Activated CD8-positive, alpha-beta T cell treated with anti-CD3 and anti-CD28 coated beads for 36 hours (primary cell): ENCODE results near the gene TXK. TPM values are rescaled to one million over a fixed set of nuclear protein-coding genes. Genes with fewer than 3 reads are reported as not detected.

Experiments
- ATAC-seq: fragments of 200-7000 bp; cut with Tn5 transposase; one replicate; pipeline ENCODE4 v1.10.0; 2021; ENCODE audit warnings: mild to moderate bottlenecking, moderate library complexity
- CTCF ChIA-PET: fragments of 350-600 bp; sonication (Branson Sonifier 250); formaldehyde crosslinking; loops from one replicate; lab custom pipeline; 2021; ENCODE audit warnings: antibody characterized with exemption; lab: Charles Lee
- POLR2A ChIA-PET: fragments of 350-600 bp; sonication (Branson Sonifier 250); formaldehyde crosslinking; loops from one replicate; lab custom pipeline; 2021; ENCODE audit warnings: antibody characterized with exemption; lab: Charles Lee
- DNase-seq: peaks from one replicate; pipeline ENCODE4 v3.0.0-alpha.2; 2020
- H3K27ac Mint-ChIP-seq: one replicate; pipeline ENCODE4 v1.8.0; 2021; ENCODE audit warnings: mild to moderate bottlenecking, mixed read lengths
- H3K27me3 Mint-ChIP-seq: one replicate; pipeline ENCODE4 v1.8.0; 2021; ENCODE audit warnings: mixed read lengths
- H3K36me3 Mint-ChIP-seq: one replicate; pipeline ENCODE4 v1.8.0; 2021; ENCODE audit warnings: low read depth, mixed read lengths
- H3K4me1 Mint-ChIP-seq: one replicate; pipeline ENCODE4 v1.8.0; 2021; ENCODE audit warnings: low read depth, mixed read lengths
- H3K4me3 Mint-ChIP-seq: one replicate; pipeline ENCODE4 v1.8.0; 2021; ENCODE audit warnings: mild to moderate bottlenecking, moderate library complexity, mixed read lengths
- H3K9me3 Mint-ChIP-seq: one replicate; pipeline ENCODE4 v1.8.0; 2021; ENCODE audit warnings: mixed read lengths
- intact Hi-C: fragments of 100-400 bp; cut with micrococcal nuclease; formaldehyde crosslinking; loops from one replicate; pipeline ENCODE4 v1.10.0; 2022
- total RNA-seq, 2 experiments: library from RNA; stranded (reverse); gene quantifications; one replicate each; pipeline ENCODE4 v1.2.3, GENCODE V29; 2021
- TF ChIP-seq, protein P1 (sequence below): fragments of 200-600 bp; IDR thresholded peaks from one replicate; pipeline ENCODE4 v1.8.0; 2022; ENCODE audit warnings: antibody characterized with exemption, mild to moderate bottlenecking

The TXK gene
- total RNA-seq, 2 experiments from 2014 or later, result 20.6 to 23.5 TPM

DNA sequence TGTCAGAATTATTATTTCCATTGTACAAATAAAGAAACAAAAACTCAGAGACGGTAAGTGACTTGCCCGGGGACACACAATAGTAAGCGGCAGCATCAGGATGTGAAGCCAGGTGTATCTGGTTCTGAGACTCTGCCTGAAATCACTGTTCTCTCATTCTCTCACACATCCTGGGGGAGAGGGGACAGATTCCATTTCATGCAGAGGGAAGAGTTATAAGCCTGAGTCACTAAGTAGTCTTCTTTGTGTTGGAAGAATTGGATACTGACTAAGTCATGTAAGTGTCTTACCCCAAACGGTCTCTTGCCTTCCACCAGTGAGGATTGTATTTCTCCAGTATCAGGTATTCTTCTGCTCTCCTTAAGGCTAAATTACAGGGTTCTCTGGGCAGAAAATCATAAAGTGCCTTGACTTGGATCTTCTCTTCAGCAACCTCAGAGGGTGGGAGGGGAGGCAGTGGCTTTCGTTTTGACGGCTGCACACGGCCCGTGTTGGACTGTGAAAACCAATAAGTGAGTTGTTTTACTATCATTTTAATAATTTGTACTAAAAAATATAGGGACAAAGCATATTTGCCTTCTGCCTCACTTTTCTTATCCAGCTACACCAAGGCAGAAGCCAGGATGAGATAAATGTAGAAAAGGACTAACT, 21.9 kb downstream of the TXK start:
- ChIA-PET POLR2A (no interaction called here), CTCF (interaction anchor here (2.5 to 4.0 kb wide), 2 partner anchors 17 to 28 kb away, joined by 16 to 39 read pairs; no protein-coding TSS in a partner anchor)
- peaks cover 36% of the 10 kb centered on the region for H3K36me3 Mint-ChIP-seq
- H3K27me3 Mint-ChIP-seq, result no peaks in the 10 kb centered on the region
- peaks cover 62% of the 10 kb centered on the region for H3K4me1 Mint-ChIP-seq
- H3K9me3 Mint-ChIP-seq, result no peaks in the 10 kb centered on the region
- intact Hi-C loops, result no loop called here
- DNase-seq, result peak; percentile 54
- TF ChIP-seq, protein P1, sequence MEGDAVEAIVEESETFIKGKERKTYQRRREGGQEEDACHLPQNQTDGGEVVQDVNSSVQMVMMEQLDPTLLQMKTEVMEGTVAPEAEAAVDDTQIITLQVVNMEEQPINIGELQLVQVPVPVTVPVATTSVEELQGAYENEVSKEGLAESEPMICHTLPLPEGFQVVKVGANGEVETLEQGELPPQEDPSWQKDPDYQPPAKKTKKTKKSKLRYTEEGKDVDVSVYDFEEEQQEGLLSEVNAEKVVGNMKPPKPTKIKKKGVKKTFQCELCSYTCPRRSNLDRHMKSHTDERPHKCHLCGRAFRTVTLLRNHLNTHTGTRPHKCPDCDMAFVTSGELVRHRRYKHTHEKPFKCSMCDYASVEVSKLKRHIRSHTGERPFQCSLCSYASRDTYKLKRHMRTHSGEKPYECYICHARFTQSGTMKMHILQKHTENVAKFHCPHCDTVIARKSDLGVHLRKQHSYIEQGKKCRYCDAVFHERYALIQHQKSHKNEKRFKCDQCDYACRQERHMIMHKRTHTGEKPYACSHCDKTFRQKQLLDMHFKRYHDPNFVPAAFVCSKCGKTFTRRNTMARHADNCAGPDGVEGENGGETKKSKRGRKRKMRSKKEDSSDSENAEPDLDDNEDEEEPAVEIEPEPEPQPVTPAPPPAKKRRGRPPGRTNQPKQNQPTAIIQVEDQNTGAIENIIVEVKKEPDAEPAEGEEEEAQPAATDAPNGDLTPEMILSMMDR, result no peak
- peak; percentile 58 for ATAC-seq
- H3K4me3 Mint-ChIP-seq, result peak overlapping the region; percentile 65
- H3K27ac Mint-ChIP-seq, result peak overlapping the region; percentile 81

DNA sequence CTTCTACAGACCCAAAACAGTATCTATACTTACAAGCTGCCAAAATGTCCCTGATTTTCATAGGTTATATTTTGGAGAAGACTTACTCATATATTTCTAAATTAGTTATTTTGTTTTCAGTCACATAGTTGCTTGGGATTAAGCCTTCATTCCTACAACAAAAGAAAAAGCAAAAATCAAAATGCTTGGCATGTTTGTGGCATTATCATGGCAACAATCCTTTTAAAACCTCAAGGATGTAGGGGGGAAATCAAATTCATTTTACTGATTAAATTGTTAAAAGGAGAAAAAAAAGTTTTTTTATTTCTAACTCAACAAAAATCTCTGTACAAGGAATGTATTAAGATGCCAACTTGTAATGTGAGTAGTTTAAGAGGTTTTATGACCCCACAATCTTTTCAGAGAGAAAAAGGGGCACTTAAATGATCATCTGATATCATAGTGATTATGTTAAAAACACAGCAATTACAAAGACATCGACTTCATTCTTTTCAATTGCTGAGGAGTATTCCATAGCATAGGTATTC, 23.5 kb downstream of the TXK start:
- DNase-seq, result no peak
- intact Hi-C loops, result no loop called here
- no peak overlapping the region for H3K27ac Mint-ChIP-seq
- TF ChIP-seq, protein P1, result no peak
- H3K4me1 Mint-ChIP-seq, result peaks cover 62% of the 10 kb centered on the region
- no peaks in the 10 kb centered on the region for H3K27me3 Mint-ChIP-seq
- ChIA-PET CTCF (interaction anchor here (0.7 to 5.2 kb wide), 13 partner anchors 8 to 107 kb away, joined by 3 to 39 read pairs (median 9); no protein-coding TSS in a partner anchor), POLR2A (no interaction called here)
- H3K4me3 Mint-ChIP-seq, result no peak overlapping the region
- no peak for ATAC-seq
- H3K9me3 Mint-ChIP-seq, result peaks cover 2% of the 10 kb centered on the region
- H3K36me3 Mint-ChIP-seq, result peaks cover 37% of the 10 kb centered on the region

GRCh38 chr4:48109413-48110263, 24.4 kb downstream of the TXK start:
- Mint-ChIP-seq H3K9me3 (peaks cover 2% of the 10 kb centered on the region), H3K4me1 (peaks cover 61% of the 10 kb centered on the region), H3K27ac (peak overlapping the region; percentile 65), H3K36me3 (peaks cover 37% of the 10 kb centered on the region), H3K27me3 (no peaks in the 10 kb centered on the region), H3K4me3 (no peak overlapping the region)
- peak; percentile 78 for ATAC-seq
- CTCF ChIA-PET, result interaction anchor here (0.6 to 5.2 kb wide), 33 partner anchors 9 to 244 kb away, joined by 3 to 39 read pairs (median 6); no protein-coding TSS in a partner anchor
- TF ChIP-seq, protein P1, result peak; percentile 73
- DNase-seq, result no peak
- POLR2A ChIA-PET, result interaction anchor here (0.7 to 1.5 kb wide), 4 partner anchors 8 to 30 kb away, joined by 3 to 4 read pairs (median 4); no protein-coding TSS in a partner anchor
- intact Hi-C loops, result no loop called here

DNA sequence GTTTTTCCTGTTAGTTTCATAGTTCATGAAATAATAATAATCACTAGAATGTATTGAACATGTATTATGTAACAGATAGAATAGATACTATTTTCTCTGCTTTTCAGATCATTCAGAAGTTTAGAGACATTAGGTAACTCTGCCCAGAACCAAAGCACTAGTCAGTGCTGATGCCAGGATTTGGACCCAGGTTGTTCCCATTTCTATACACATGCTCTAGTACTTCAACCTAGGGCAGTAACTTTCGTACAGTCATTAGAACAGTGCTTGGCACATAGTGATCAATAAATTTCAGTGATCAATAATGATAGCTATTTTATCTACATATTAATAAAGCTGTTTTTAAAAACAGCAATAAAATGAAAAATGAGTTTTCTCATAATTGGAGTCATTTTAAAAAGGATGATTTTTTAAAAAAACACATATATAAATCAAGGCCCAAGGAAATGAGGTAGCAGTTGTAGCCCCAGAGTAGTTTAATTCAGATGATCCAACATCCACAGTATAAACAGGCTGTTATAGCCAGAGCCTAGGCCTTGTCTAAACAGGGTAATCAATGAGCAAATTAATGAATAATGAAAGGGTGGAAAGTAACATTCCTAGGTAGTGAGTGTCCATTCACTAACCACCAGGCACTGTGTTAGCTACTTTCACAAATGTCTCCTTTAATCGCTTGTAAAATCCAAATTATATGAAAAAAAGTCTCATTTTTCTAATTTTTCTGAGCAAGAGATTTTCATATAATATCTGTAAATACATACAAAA, 25.6 kb downstream of the TXK start:
- peaks cover 55% of the 10 kb centered on the region for H3K4me1 Mint-ChIP-seq
- POLR2A ChIA-PET, result interaction anchor here (0.6 to 1.5 kb wide), 4 partner anchors 9 to 828 kb away, joined by 3 to 4 read pairs (median 4); no protein-coding TSS in a partner anchor

More for the DNA sequence above, 25.6 kb downstream of the TXK start:
- Mint-ChIP-seq H3K27ac (no peak overlapping the region), H3K36me3 (peaks cover 35% of the 10 kb centered on the region), H3K4me3 (no peak overlapping the region), H3K27me3 (no peaks in the 10 kb centered on the region), H3K9me3 (peaks cover 2% of the 10 kb centered on the region)
- DNase-seq (no peak), ATAC-seq (no peak)
- TF ChIP-seq, protein P1, result no peak
- intact Hi-C loops, result no loop called here
- CTCF ChIA-PET, result interaction anchor here (0.9 to 5.2 kb wide), 21 partner anchors 10 to 128 kb away, joined by 3 to 39 read pairs (median 8); no protein-coding TSS in a partner anchor
